MG63 (cell line): ENCODE results near the gene EIF2S2. TPM values are rescaled to one million over a fixed set of nuclear protein-coding genes. Genes with fewer than 3 reads are reported as not detected.
A peak's percentile ranks its signal among the peaks of the same experiment; 100 is the strongest.

ENCODE experiments used
- DNase-seq: peaks from one replicate; pipeline ENCODE4 v3.0.0-alpha.2; 2020
- H3K27me3 ChIP-seq: fragments of 250-450 bp; sonication (Bioruptor Pico); 2 replicates; pipeline ENCODE4 v1.5.1; 2020; ENCODE audit warnings: mild to moderate bottlenecking, moderate library complexity
- H3K36me3 ChIP-seq: fragments of 250-450 bp; sonication (Bioruptor Pico); 2 replicates; pipeline ENCODE4 v1.5.1; 2020; ENCODE audit warnings: mild to moderate bottlenecking, moderate library complexity
- H3K4me3 ChIP-seq: fragments of 250-450 bp; sonication (Bioruptor Pico); 2 replicates; pipeline ENCODE4 v1.5.1; 2020; ENCODE audit warnings: mild to moderate bottlenecking, moderate library complexity
- H3K9me3 ChIP-seq: fragments of 250-450 bp; sonication (Bioruptor Pico); 2 replicates; pipeline ENCODE4 v1.5.1; 2020; ENCODE audit warnings: mild to moderate bottlenecking, moderate library complexity
- total RNA-seq: library from RNA; depleted of rRNA; stranded (reverse); fragments of >200 nt; shearing (Covaris generic); gene quantifications from 2 replicates; pipeline ENCODE4 v1.2.3, GENCODE V29; 2014; ENCODE audit warnings: low replicate concordance

Gene EIF2S2
- total RNA-seq, 1 experiment from 2014 or later = 198 TPM

DNA sequence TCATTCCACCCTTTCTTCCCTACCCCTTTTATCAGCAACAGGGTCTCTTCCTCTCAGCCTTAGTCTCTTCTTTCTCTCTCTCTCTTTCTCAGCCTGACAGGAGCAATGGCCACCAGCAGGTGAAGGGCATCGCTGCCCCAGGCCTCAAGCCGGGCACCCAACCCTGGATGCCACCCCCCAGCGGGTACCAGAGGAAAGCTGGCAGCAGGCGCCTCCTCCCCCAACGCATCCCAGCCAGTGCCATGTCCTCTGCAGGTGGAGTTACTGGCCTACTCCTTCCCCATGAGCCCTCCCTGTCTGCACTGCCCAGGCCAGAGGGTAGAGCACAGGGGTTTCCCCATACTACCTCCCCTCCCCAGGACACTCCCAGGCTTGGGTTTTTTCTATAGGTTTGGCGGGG, 32.2 kb downstream of the EIF2S2 start:
- H3K27me3 ChIP-seq = no peaks in the 10 kb centered on the region
- H3K36me3 ChIP-seq = peaks cover 37% of the 10 kb centered on the region
- DNase-seq = no peak
- no peaks in the 10 kb centered on the region for H3K9me3 ChIP-seq
- H3K4me3 ChIP-seq = no peak overlapping the region

- DNase-seq = no peak
- Histone ChIP-seq H3K9me3 (no peaks in the 10 kb centered on the region), H3K36me3 (peaks cover 33% of the 10 kb centered on the region), H3K27me3 (no peaks in the 10 kb centered on the region), H3K4me3 (no peak overlapping the region)
These were observed 33.5 kb downstream of the EIF2S2 start for GRCh38 chr20:34078540-34078939.

DNA sequence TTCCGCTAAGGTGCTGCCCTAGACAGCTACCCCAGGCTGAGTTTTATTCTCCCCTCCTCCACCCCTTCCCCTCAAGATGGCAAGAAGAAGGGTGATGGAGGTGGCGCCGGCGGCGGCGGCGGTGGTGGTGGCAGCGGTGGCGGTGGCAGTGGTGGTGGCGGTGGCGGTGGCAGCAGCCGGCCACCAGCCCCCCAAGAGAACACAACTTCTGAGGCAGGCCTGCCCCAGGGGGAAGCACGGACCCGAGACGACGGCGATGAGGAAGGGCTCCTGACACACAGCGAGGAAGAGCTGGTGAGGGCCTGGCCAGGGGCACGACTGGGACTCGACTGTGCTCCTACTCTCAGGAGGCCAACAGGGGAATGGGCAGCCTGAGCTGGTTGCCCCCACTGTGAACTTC, 35.1 kb downstream of the EIF2S2 start:
- Histone ChIP-seq H3K4me3 (no peak overlapping the region), H3K27me3 (no peaks in the 10 kb centered on the region), H3K36me3 (peaks cover 38% of the 10 kb centered on the region), H3K9me3 (no peaks in the 10 kb centered on the region)
- DNase-seq = no peak

DNA sequence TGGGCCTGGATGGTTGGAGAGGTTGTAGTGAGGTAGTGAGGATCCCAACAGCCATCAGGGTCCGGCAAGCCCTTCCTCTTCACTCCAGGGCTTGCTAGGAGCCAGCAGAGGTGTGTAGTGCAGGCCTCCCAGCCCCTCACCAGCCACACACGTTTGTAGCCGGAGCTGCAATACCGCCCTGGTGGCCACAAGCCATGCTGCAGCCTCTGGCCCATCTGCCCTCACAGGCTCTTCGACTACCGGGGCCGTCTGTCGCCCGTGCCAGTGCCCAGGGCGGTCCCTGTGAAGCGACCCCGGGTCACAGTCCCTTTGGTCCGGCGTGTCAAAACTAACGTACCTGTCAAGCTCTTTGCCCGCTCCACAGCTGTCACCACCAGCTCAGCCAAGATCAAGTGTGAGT, 36.4 kb downstream of the EIF2S2 start:
- H3K4me3 ChIP-seq = no peak overlapping the region
- H3K9me3 ChIP-seq = no peaks in the 10 kb centered on the region
- no peak for DNase-seq
- H3K36me3 ChIP-seq = peaks cover 32% of the 10 kb centered on the region
- no peaks in the 10 kb centered on the region for H3K27me3 ChIP-seq

DNA sequence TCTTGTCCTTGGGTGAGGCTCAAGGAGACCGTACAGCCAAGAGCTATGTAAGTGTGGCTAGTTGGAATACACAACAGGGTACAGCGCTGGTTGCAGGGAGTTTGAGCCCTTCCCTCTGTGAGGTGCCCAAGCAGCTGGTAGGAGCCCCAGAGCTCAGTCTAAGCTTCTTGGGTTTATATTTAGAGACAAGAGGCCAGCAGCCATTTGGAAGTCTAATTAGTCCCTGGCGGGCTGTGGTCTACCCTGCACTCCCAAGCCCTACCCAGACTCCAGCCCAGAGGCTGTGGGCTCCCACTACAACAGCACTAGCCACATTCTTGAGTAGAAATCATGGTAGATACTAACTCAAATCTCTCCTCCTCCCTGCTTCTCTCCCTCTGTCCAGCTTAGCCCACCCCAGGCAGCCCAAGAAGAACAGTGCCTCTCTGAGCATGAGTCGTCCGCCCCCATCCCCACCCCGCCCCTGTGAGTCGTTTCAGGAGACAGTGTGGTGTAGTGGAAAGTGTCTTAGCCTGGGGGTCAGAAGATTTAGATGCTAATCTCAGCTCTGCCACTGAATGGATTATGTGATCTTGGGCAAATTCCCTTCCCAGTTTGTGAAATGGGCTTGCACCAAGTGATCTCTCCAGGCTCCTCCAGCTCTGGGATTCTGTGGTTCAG, 37.8 kb downstream of the EIF2S2 start:
- peak; percentile 51 for DNase-seq

GRCh38 chr20:34072778-34073177, 39.3 kb downstream of the EIF2S2 start:
- peaks cover 22% of the 10 kb centered on the region for H3K36me3 ChIP-seq
- H3K27me3 ChIP-seq = no peaks in the 10 kb centered on the region
- H3K4me3 ChIP-seq = no peak overlapping the region
- no peaks in the 10 kb centered on the region for H3K9me3 ChIP-seq
- no peak for DNase-seq

More for the DNA sequence above, 37.8 kb downstream of the EIF2S2 start:
- H3K27me3 ChIP-seq = no peaks in the 10 kb centered on the region
- peaks cover 29% of the 10 kb centered on the region for H3K36me3 ChIP-seq
- H3K4me3 ChIP-seq = no peak overlapping the region
- no peaks in the 10 kb centered on the region for H3K9me3 ChIP-seq

DNA sequence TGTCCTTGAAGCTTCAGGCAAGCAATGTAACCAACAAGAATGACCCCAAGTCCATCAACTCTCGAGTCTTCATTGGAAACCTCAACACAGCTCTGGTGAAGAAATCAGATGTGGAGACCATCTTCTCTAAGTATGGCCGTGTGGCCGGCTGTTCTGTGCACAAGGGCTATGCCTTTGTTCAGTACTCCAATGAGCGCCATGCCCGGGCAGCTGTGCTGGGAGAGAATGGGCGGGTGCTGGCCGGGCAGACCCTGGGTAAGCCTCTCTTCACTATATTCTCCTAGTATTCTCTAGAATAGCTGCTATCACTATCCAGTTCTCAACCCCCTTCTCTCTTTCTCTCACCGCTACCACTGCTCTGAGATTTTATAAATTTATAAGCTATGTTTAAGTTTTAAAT, 40.0 kb downstream of the EIF2S2 start:
- DNase-seq = no peak
- H3K36me3 ChIP-seq = peaks cover 22% of the 10 kb centered on the region
- H3K27me3 ChIP-seq = no peaks in the 10 kb centered on the region
- H3K4me3 ChIP-seq = no peak overlapping the region
- no peaks in the 10 kb centered on the region for H3K9me3 ChIP-seq

GRCh38 chr20:34070859-34071258, 41.2 kb downstream of the EIF2S2 start:
- H3K4me3 ChIP-seq = no peak overlapping the region
- H3K9me3 ChIP-seq = no peaks in the 10 kb centered on the region
- peaks cover 13% of the 10 kb centered on the region for H3K36me3 ChIP-seq
- H3K27me3 ChIP-seq = no peaks in the 10 kb centered on the region
- no peak for DNase-seq

DNA sequence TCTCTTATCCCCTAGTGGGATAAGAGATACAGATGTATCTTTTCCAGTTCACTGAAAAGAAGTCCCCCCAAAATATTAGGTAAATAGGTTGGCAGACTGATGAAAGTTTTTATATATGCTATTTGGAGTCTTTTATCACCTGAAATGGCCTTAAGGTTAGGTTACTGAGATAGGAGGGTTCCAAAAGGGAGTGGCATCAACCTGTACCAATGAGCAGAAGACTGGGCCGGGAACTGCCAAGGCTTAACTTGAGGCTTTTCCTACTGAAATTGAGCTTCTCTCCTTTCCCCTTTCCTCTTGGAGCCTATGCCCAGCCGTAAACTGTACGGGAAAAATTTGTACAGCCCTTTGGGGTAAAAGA, 42.0 kb downstream of the EIF2S2 start:
- no peak for DNase-seq
- no peaks in the 10 kb centered on the region for H3K9me3 ChIP-seq
- H3K27me3 ChIP-seq = no peaks in the 10 kb centered on the region
- H3K4me3 ChIP-seq = no peak overlapping the region
- peaks cover 13% of the 10 kb centered on the region for H3K36me3 ChIP-seq

GRCh38 chr20:34069341-34070078, 42.5 kb downstream of the EIF2S2 start:
- Histone ChIP-seq H3K9me3 (no peaks in the 10 kb centered on the region), H3K4me3 (no peak overlapping the region), H3K36me3 (peaks cover 13% of the 10 kb centered on the region), H3K27me3 (no peaks in the 10 kb centered on the region)
- DNase-seq = peak; percentile 56

DNA sequence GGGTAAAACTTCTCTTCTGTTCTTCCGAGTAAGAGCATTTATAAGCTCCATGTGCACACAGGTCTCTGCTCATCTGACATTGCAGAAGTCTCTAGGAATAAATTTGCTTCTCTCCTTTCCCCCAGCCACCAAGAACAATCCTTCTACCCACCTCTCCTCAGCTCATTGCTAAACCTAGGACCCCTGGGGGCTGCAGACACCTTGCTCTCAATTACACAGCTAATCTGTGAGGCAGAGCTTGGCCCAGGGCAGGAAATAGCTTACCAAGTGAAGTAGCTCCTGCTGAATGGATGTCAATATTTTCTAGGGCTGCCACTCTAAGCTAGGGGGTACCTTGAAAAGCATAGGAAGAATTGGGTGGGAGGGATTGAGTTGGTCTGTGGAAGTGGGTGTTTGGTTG, 44.0 kb downstream of the EIF2S2 start:
- H3K27me3 ChIP-seq = no peaks in the 10 kb centered on the region
- no peaks in the 10 kb centered on the region for H3K9me3 ChIP-seq
- peaks cover 19% of the 10 kb centered on the region for H3K36me3 ChIP-seq
- H3K4me3 ChIP-seq = no peak overlapping the region
- no peak for DNase-seq

DNA sequence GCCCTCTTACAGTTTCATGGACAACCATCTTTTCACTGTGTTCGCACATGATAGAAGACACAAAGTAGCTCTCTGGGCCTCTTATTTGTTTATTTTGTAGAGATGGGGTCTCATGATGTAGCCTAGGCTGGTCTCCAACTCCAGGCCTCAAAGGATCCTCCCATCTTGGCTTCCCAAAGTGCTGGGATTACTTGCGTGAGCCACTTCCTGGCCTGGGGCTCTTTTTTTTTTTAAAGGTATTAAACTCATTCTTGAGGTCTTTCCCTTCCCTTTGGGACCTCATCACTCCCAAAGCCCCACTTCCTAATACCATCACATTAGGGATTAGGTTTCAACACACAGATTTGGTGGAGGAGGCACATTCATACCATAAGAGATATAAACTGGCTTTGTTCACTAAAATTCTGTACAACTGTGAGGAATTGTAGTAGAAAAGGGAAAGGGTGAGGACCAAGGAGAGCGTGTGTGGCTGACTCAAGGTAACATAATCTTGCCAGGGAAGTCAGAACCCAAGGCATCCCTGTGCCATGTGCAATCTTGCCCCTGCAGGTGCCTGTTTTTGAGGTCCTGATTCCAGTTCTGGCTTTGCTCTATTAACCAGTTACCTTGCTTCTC, 45.5 kb downstream of the EIF2S2 start:
- no peaks in the 10 kb centered on the region for H3K9me3 ChIP-seq
- peak; percentile 68 for DNase-seq
- no peaks in the 10 kb centered on the region for H3K27me3 ChIP-seq
- H3K4me3 ChIP-seq = no peak overlapping the region
- peaks cover 10% of the 10 kb centered on the region; the same call in 1 of the 2 replicates for H3K36me3 ChIP-seq

DNA sequence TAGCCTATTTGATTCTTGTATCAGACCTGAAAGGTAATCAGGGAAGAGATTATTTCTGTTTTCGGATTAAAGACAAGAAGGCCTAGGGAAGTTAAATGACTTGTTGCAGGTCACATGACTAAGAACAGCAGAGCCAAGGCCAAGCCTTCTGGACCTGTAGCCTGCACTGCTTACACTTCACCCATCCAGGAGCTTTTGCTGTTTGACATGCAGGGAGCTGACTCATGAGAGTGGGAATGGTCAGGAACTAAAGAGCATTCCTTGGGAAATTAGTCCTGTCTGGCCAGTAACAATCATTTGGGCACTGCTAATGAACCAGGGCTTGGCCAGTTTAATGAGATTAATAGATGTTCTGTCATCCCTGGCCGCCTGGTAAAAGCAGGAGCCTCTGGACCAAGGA, 46.8 kb downstream of the EIF2S2 start:
- H3K4me3 ChIP-seq = no peak overlapping the region
- DNase-seq = peak; percentile 66
- H3K36me3 ChIP-seq = peaks cover 10% of the 10 kb centered on the region; the same call in 1 of the 2 replicates
- H3K27me3 ChIP-seq = no peaks in the 10 kb centered on the region
- no peaks in the 10 kb centered on the region for H3K9me3 ChIP-seq

GRCh38 chr20:34064286-34064685, 47.8 kb downstream of the EIF2S2 start:
- Histone ChIP-seq H3K4me3 (no peak overlapping the region), H3K27me3 (no peaks in the 10 kb centered on the region), H3K9me3 (no peaks in the 10 kb centered on the region), H3K36me3 (peaks cover 10% of the 10 kb centered on the region; the same call in 1 of the 2 replicates)
- no peak for DNase-seq

DNA sequence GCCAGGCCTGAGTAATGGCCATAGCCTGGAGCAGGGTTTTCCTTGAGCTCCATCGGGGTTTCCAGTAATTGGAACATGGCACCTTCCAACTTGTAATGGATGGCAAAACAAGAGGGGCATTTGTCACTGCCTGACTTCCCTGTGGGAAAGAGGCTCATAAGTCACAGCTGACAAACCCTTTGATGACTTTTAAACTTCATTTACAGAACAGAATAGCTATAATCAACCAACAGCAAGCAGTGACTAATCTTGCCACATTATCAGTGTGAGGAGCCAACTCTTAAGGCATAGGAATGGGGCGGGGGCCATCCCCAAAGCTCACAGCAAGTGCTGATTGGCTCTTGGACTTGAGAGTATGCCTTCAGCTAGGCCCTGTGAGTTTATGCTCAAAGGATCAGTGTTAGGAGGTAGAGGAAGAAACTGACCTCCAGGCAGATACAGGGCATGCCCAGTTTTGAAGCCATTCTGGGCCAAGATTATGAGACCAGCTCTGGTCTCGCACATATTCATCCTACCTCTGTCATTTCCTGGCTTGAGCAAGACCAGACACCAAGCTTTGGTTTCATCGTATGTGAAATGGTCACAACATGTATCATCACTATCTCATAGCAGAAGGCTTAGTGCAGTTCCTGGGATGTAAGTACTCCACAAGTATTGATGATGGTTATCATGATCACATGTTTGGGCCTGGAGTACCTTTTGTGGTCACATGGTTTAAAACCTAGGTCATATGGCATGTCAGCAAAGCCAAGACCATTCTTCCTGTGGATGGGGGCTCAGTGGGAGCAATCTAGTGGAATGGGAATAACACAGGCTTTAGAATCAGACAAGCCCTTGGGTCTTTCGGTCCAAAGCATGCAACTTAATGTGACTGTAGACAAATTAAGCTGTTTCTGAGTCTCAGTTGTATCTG, 49.2 kb downstream of the EIF2S2 start:
- Histone ChIP-seq H3K36me3 (peaks cover 8% of the 10 kb centered on the region; the same call in 1 of the 2 replicates), H3K27me3 (no peaks in the 10 kb centered on the region), H3K9me3 (no peaks in the 10 kb centered on the region), H3K4me3 (no peak overlapping the region)
- DNase-seq = peak; percentile 57

DNA sequence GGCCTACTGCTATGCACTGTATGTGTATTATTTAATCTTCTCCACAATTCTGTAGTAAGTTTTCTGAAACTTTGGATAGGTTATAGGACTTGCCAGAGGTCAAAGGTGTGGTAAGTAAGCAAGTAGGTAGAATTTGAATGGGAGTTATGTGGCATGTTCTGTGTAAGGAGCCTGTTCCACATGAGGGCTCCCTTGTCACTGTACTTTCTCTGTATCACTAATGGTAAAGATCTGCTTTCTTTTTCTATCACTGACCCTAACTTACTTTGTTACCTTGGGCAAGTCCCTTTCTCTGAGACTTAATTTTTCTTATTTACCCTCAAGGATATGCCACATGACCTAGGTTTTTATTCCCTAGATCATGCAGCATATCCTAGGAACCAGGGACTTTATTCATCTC, 50.3 kb downstream of the EIF2S2 start:
- no peak overlapping the region for H3K4me3 ChIP-seq
- no peak for DNase-seq
- no peaks in the 10 kb centered on the region for H3K9me3 ChIP-seq
- peaks cover 8% of the 10 kb centered on the region; the same call in 1 of the 2 replicates for H3K36me3 ChIP-seq
- no peaks in the 10 kb centered on the region for H3K27me3 ChIP-seq

GRCh38 chr20:34060970-34061369, 51.1 kb downstream of the EIF2S2 start:
- Histone ChIP-seq H3K27me3 (no peaks in the 10 kb centered on the region), H3K9me3 (no peaks in the 10 kb centered on the region), H3K4me3 (no peak overlapping the region), H3K36me3 (peaks cover 8% of the 10 kb centered on the region; the same call in 1 of the 2 replicates)
- no peak for DNase-seq
